HepG2 (cell line): ENCODE data around the gene NRG4. TPM values are rescaled to one million over a fixed set of nuclear protein-coding genes. Genes with fewer than 3 reads are reported as not detected.

Source experiments
- BCL6 ChIP-seq: IDR thresholded peaks from 2 replicates; pipeline ENCODE4 v1.6.1; 2016; ENCODE audit warnings: missing genetic modification reagents, missing compliant biosample characterization
- HNRNPLL ChIP-seq: fragments of 200-400 bp; formaldehyde crosslinking; IDR thresholded peaks from 2 replicates; pipeline ENCODE4 v1.6.1; 2017; ENCODE audit warnings: mild to moderate bottlenecking, low read depth, low read length; ENCODE audit not compliant: poor library complexity, severe bottlenecking
- MEF2D ChIP-seq: sonication (generic); formaldehyde crosslinking; IDR thresholded peaks from 2 replicates; pipeline ENCODE4 v1.5.1; 2020; ENCODE audit warnings: mild to moderate bottlenecking, missing genetic modification reagents
- REPIN1 ChIP-seq: sonication (generic); formaldehyde crosslinking; IDR thresholded peaks from 2 replicates; pipeline ENCODE4 v1.8.0; 2022; ENCODE audit warnings: missing genetic modification reagents, low read depth, mild to moderate bottlenecking, borderline replicate concordance
- SALL1 ChIP-seq: sonication (generic); formaldehyde crosslinking; IDR thresholded peaks from 2 replicates; pipeline ENCODE4 v1.8.0; 2022; ENCODE audit warnings: mild to moderate bottlenecking, missing genetic modification reagents
- TP53 ChIP-seq: sonication (generic); formaldehyde crosslinking; conservative IDR thresholded peaks from 2 replicates; pipeline ENCODE4 v1.4.0; 2020; ENCODE audit warnings: missing genetic modification reagents
- ZIK1 ChIP-seq: sonication (generic); formaldehyde crosslinking; IDR thresholded peaks from 2 replicates; pipeline ENCODE4 v1.5.0; 2020; ENCODE audit warnings: mild to moderate bottlenecking, low read depth, missing genetic modification reagents, borderline replicate concordance
- ZNF432 ChIP-seq: sonication (generic); formaldehyde crosslinking; IDR thresholded peaks from 2 replicates; pipeline ENCODE4 v1.5.0; 2020; ENCODE audit warnings: missing genetic modification reagents, mild to moderate bottlenecking, borderline replicate concordance
- ZNF510 ChIP-seq: sonication (generic); formaldehyde crosslinking; IDR thresholded peaks from 2 replicates; pipeline ENCODE4 v1.4.0; 2020; ENCODE audit warnings: low read depth, mild to moderate bottlenecking, missing genetic modification reagents
- ZNF883 ChIP-seq: sonication (generic); formaldehyde crosslinking; IDR thresholded peaks from 2 replicates; pipeline ENCODE4 v1.5.1; 2020; ENCODE audit warnings: mild to moderate bottlenecking, missing genetic modification reagents; ENCODE audit errors: not compliant biosample characterization
- polyA plus RNA-seq, 8 experiments: library from polyadenylated mRNA; depleted of rRNA in 3 of 8; stranded (reverse) in 7 of 8; unstranded in 1 of 8; fragments of >200 nt; fragmentation: Illumina TruSeq in 4 of 8; extraction: Trizol in 4 of 8; gene quantifications; 2 replicates each; pipeline versions ENCODE4 v1.2.1 to v1.2.3, GENCODE V29; 2011 to 2016; ENCODE audit warnings: low read depth in 4 of 8, missing spikeins in 1 of 8, mixed read lengths in 1 of 8; ENCODE audit not compliant: insufficient read depth in 1 of 8
- total RNA-seq, 5 experiments: library from RNA; depleted of rRNA; stranded (reverse); fragments of >200 nt; fragmentation: Illumina TruSeq; extraction: Trizol; gene quantifications; 2 replicates each; pipeline ENCODE4 v1.2.3, GENCODE V29; 2016; ENCODE audit warnings: low read depth in 1 of 5
- TF ChIP-seq, protein P1 (sequence below): sonication (generic); formaldehyde crosslinking; IDR thresholded peaks from 2 replicates; pipeline ENCODE4 v1.4.0; 2020; ENCODE audit warnings: missing genetic modification reagents, borderline replicate concordance
- TF ChIP-seq, protein P2 (sequence below): sonication (generic); formaldehyde crosslinking; IDR thresholded peaks from 2 replicates; pipeline ENCODE4 v1.4.0; 2020; ENCODE audit warnings: missing genetic modification reagents
- TF ChIP-seq, protein P3 (sequence below): sonication (generic); formaldehyde crosslinking; IDR thresholded peaks from 2 replicates; pipeline ENCODE4 v1.9.0; 2021; ENCODE audit warnings: missing genetic modification reagents, mild to moderate bottlenecking, borderline replicate concordance
- TF ChIP-seq, protein P4 (sequence below): sonication (generic); formaldehyde crosslinking; IDR thresholded peaks from 2 replicates; pipeline ENCODE4 v1.4.0; 2020; ENCODE audit warnings: mild to moderate bottlenecking, missing genetic modification reagents
- TF ChIP-seq, protein P5 (sequence below): sonication (generic); formaldehyde crosslinking; IDR thresholded peaks from 2 replicates; pipeline ENCODE4 v1.4.0; 2020; ENCODE audit warnings: mild to moderate bottlenecking, missing genetic modification reagents
- TF ChIP-seq, protein P6 (sequence below): sonication (generic); formaldehyde crosslinking; IDR thresholded peaks from 2 replicates; pipeline ENCODE4 v1.8.1; 2023; ENCODE audit warnings: missing genetic modification reagents, mild to moderate bottlenecking, borderline replicate concordance
- TF ChIP-seq, protein P7 (sequence below): IDR thresholded peaks from 2 replicates; pipeline ENCODE4 v1.6.1; 2012; ENCODE audit warnings: inconsistent platforms

The NRG4 gene
- total and polyA plus RNA-seq, 2 of the 13 experiments (the other 11 are each of a cell fraction or from before 2014, with no cell fraction given), result 0.01 TPM; not detected in 1

DNA sequence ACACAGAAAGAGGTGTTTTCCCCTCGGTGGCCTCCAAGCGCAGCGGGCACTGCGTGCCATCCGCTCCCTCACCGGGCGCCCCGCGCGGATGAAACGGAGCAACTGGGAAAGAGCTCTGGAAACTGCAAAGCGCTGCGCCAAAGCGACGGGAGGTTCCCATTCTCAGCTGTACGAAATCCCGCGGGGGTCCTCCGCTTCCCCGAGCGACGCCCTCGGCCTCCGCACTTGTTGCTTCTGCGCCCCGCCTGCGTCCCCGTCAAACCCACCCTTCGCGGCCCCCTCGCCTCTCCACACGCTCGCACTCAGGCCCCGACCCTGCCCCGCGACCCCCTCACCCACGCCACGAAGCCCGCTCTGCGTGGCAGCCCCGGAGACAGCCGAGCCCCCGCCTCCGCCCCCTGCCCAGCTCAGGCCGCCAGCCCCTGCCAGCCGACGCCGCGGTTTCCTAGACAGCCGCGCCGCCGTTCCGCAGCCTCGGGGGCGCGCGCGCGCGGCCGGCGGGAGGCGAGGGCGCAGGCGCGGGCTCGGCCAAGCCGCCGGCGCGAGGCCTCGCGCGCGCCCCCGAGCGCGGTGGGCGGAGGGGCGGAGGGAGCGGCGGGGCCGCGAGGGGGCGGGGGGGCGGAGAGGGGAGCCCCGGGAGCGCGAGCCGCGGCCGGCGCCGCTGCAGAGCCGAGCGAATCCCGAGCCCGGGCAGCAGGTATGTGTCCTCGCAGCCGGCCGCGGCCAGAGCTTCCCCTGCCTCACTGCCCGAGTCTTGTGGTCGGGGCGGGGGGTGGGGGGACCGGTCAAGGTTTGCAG is 47.3 kb upstream of the NRG4 start, which contains the start of gene TMEM266 (continued):
- TF ChIP-seq, protein P1, sequence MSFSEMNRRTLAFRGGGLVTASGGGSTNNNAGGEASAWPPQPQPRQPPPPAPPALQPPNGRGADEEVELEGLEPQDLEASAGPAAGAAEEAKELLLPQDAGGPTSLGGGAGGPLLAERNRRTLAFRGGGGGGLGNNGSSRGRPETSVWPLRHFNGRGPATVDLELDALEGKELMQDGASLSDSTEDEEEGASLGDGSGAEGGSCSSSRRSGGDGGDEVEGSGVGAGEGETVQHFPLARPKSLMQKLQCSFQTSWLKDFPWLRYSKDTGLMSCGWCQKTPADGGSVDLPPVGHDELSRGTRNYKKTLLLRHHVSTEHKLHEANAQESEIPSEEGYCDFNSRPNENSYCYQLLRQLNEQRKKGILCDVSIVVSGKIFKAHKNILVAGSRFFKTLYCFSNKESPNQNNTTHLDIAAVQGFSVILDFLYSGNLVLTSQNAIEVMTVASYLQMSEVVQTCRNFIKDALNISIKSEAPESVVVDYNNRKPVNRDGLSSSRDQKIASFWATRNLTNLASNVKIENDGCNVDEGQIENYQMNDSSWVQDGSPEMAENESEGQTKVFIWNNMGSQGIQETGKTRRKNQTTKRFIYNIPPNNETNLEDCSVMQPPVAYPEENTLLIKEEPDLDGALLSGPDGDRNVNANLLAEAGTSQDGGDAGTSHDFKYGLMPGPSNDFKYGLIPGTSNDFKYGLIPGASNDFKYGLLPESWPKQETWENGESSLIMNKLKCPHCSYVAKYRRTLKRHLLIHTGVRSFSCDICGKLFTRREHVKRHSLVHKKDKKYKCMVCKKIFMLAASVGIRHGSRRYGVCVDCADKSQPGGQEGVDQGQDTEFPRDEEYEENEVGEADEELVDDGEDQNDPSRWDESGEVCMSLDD (CRISPR knock-in tag), result no peak
- TF ChIP-seq REPIN1, result no peak
- TF ChIP-seq, protein P2, sequence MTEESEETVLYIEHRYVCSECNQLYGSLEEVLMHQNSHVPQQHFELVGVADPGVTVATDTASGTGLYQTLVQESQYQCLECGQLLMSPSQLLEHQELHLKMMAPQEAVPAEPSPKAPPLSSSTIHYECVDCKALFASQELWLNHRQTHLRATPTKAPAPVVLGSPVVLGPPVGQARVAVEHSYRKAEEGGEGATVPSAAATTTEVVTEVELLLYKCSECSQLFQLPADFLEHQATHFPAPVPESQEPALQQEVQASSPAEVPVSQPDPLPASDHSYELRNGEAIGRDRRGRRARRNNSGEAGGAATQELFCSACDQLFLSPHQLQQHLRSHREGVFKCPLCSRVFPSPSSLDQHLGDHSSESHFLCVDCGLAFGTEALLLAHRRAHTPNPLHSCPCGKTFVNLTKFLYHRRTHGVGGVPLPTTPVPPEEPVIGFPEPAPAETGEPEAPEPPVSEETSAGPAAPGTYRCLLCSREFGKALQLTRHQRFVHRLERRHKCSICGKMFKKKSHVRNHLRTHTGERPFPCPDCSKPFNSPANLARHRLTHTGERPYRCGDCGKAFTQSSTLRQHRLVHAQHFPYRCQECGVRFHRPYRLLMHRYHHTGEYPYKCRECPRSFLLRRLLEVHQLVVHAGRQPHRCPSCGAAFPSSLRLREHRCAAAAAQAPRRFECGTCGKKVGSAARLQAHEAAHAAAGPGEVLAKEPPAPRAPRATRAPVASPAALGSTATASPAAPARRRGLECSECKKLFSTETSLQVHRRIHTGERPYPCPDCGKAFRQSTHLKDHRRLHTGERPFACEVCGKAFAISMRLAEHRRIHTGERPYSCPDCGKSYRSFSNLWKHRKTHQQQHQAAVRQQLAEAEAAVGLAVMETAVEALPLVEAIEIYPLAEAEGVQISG (CRISPR knock-in tag), result 0 out of 2 replicates have a peak, but pooled peaks have one; percentile 25
- TF ChIP-seq HNRNPLL, result peak; percentile 52
- TF ChIP-seq, protein P3, sequence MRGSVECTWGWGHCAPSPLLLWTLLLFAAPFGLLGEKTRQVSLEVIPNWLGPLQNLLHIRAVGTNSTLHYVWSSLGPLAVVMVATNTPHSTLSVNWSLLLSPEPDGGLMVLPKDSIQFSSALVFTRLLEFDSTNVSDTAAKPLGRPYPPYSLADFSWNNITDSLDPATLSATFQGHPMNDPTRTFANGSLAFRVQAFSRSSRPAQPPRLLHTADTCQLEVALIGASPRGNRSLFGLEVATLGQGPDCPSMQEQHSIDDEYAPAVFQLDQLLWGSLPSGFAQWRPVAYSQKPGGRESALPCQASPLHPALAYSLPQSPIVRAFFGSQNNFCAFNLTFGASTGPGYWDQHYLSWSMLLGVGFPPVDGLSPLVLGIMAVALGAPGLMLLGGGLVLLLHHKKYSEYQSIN (CRISPR knock-in tag), result no peak
- TF ChIP-seq, protein P4, sequence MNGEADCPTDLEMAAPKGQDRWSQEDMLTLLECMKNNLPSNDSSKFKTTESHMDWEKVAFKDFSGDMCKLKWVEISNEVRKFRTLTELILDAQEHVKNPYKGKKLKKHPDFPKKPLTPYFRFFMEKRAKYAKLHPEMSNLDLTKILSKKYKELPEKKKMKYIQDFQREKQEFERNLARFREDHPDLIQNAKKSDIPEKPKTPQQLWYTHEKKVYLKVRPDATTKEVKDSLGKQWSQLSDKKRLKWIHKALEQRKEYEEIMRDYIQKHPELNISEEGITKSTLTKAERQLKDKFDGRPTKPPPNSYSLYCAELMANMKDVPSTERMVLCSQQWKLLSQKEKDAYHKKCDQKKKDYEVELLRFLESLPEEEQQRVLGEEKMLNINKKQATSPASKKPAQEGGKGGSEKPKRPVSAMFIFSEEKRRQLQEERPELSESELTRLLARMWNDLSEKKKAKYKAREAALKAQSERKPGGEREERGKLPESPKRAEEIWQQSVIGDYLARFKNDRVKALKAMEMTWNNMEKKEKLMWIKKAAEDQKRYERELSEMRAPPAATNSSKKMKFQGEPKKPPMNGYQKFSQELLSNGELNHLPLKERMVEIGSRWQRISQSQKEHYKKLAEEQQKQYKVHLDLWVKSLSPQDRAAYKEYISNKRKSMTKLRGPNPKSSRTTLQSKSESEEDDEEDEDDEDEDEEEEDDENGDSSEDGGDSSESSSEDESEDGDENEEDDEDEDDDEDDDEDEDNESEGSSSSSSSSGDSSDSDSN, result peak; percentile 38; the same call in 1 of the 2 replicates
- TF ChIP-seq BCL6 (CRISPR knock-in tag), result peak; percentile 13; the same call in 1 of the 2 replicates
- no peak for TF ChIP-seq ZNF883 (CRISPR knock-in tag)
- TF ChIP-seq ZNF432 (CRISPR knock-in tag), result no peak
- TF ChIP-seq, protein P5, sequence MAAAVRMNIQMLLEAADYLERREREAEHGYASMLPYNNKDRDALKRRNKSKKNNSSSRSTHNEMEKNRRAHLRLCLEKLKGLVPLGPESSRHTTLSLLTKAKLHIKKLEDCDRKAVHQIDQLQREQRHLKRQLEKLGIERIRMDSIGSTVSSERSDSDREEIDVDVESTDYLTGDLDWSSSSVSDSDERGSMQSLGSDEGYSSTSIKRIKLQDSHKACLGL (CRISPR knock-in tag), result no peak
- TF ChIP-seq TP53, result no peak
- TF ChIP-seq ZIK1 (CRISPR knock-in tag), result no peak
- no peak for TF ChIP-seq SALL1 (CRISPR knock-in tag)
- TF ChIP-seq MEF2D, result no peak
- TF ChIP-seq, protein P6, sequence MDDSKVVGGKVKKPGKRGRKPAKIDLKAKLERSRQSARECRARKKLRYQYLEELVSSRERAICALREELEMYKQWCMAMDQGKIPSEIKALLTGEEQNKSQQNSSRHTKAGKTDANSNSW (CRISPR knock-in tag), result no peak
- TF ChIP-seq, protein P7, sequence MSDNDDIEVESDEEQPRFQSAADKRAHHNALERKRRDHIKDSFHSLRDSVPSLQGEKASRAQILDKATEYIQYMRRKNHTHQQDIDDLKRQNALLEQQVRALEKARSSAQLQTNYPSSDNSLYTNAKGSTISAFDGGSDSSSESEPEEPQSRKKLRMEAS, result 0 out of 2 replicates have a peak, but pooled peaks have one; percentile 19
- no peak for TF ChIP-seq ZNF510 (CRISPR knock-in tag)
